Activated CD4-positive, alpha-beta T cell treated with anti-CD3 and anti-CD28 coated beads, Interleukin-2, Interleukin-4, amounts not matched to agents 100 ng/mL and 50 ng/mL, durations not matched to agents 16 hours and 8 hours (primary cell): ENCODE data around the gene CCBE1.

ENCODE experiments used
- DNase-seq: peaks from one replicate; pipeline ENCODE4 v3.0.0-alpha.2; 2020; ENCODE audit warnings: low spot score

Gene CCBE1

DNA sequence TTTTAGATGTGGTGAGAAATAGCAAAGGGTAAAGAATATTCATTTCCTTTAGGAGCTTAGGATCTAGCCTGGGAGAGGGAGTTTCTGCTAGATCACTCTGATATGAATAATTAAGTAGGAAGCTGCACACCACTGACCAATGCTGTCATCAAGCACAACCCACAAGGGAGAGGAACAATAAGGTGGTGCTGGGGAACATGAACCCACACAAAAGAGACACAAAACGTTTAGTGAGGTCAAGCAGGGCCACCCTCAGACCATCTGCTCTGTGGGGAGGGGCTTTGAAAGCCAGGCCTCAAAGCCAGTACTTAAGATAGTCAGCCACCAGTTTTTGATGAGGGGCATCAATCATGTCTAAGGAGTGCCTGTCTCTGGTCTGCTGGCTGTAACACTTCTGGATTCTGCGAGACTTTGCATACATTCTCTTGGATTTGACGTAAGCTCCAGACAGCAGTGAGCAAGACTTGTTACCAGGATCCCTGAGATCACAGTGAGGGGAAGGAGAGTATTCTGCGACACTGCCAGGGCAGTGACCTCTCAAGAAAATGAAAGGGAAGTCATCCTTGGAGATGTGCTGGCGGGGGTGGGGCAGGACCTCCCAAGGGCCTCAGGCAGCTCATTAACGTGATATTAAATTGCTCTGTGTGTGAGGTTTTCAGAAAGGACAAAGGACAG, 127.0 kb downstream of the CCBE1 start:
- DNase-seq = no peak

DNA sequence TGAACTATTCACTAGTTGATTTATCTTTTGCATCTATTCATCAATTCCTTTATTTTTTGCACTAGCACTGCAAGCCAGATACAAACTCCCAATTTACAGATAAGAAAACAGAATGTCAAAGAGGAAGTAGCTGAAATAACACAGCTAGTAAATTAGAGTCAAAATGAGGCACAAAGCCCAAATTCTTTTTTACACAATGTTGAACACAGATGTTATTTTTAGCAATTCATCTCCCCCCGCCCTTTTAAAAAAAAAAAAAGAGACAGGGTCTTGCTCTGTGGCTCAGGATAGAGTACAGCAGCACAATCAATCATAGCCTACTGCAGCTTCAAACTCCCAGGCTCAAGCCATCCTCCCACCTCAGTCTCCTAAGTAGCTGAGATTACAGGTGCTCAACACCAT, 127.8 kb downstream of the CCBE1 start:
- no peak for DNase-seq

GRCh38 chr18:59567431-59567830, 129.8 kb downstream of the CCBE1 start:
- no peak for DNase-seq

- no peak for DNase-seq
Observed at GRCh38 chr18:59566533-59566971, 130.7 kb downstream of the CCBE1 start.

DNA sequence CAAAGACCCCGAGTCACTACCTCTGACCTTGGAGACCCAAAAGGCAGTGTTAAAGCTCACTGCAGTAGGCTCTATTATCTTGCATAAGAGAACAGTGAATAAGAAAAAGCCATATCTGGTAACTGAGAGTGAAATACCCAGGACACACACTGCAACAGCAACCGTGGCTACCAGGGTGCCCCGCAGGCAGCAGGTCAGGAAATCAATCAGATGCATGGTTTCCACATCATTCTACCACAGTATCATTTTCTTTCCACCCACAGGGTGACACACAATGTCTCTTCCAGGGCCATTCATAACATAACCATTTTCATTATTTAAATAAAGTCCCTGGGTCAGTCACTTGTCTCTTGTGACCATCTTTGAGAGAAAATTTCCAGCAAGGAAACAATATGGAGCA, 131.3 kb downstream of the CCBE1 start:
- no peak for DNase-seq

GRCh38 chr18:59564561-59564960, 132.7 kb downstream of the CCBE1 start:
- DNase-seq = no peak

GRCh38 chr18:59563176-59563785, 133.9 kb downstream of the CCBE1 start:
- no peak for DNase-seq

GRCh38 chr18:59562751-59563150, 134.5 kb downstream of the CCBE1 start:
- no peak for DNase-seq

- DNase-seq = no peak
Observed at GRCh38 chr18:59561612-59562011, 135.6 kb downstream of the CCBE1 start.

GRCh38 chr18:59560556-59560955, 136.7 kb downstream of the CCBE1 start:
- DNase-seq = no peak

GRCh38 chr18:59559528-59559927, 137.7 kb downstream of the CCBE1 start:
- DNase-seq = no peak

- no peak for DNase-seq
Observed at GRCh38 chr18:59555995-59556659, 141.1 kb downstream of the CCBE1 start.

GRCh38 chr18:59554796-59555335, 142.4 kb downstream of the CCBE1 start:
- no peak for DNase-seq

- no peak for DNase-seq
Observed at GRCh38 chr18:59553273-59553870, 143.9 kb downstream of the CCBE1 start.

- DNase-seq = no peak
Observed at GRCh38 chr18:59551902-59552635, 145.2 kb downstream of the CCBE1 start.

- DNase-seq = no peak
Observed at GRCh38 chr18:59550174-59550516, 147.1 kb downstream of the CCBE1 start.

DNA sequence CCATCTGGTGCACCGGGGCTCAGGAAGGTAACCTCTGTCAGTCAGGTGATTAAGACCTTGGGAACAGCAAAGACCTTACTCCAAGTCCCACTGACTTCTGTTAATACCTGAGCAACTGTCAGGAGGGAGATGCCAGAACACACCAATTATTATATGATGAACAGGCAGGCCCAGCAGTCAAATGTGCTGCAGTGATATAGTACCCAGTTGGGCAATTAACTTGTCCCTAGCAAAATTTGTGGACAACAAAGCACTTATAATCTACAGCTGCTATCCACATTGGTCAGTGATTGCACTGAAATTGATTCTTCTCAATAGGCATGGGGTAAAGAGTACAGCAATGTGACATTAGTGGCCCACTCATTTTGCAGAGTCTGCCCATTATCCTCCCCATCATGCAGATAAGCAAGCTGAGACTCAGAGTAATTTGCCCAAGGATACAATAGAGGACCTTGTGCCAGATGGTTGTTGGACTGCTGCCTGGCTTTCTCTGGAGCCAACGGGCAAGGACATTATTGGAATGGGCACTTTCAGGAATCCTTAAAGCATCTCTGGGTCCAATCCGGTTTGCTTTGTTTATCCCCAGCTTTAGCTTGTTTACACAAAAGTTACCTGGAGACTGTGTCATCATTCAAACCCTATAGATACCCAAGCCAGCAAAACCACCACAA, 147.6 kb downstream of the CCBE1 start:
- DNase-seq = no peak

GRCh38 chr18:59547581-59548182, 149.5 kb downstream of the CCBE1 start:
- DNase-seq = no peak

GRCh38 chr18:59546188-59546587, 151.0 kb downstream of the CCBE1 start:
- DNase-seq = no peak

DNA sequence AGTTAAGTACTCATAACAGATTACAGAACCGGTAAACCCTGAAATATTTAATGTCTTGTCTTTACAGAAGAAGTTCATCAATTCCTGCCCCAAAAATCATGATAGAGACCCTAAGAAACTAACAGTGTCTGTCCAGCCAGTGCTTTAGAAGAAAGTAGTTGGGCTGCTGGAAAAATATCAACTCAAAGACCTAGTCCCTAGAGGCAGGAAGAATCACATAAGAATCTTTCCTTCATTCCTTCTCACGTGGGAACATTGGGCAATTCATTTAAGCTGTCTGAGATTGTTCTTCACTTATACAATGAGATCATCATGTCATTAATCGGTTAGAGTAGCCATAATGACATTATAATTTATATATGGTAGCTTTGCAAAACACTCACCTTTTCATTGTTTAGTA, 156.4 kb downstream of the CCBE1 start:
- no peak for DNase-seq

DNA sequence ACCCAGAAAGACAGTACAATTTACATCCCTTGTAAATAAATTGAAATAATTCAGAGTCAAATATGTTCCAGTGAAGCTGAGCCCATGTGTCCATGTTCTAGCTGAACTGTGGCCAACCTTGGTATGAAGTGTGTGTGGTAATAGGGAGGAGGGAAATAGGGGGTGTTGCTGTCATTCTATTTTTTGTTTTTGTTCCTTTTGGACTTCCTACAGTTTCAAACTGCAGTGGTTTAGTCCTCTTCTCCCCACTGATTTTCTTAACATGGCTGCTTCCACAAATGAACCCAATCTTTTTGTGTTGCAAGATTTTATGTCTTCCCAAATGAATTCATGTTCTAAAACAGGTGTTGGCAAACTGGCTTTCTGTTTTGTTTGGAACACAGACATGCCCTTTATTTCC, 156.9 kb downstream of the CCBE1 start:
- no peak for DNase-seq
